ENCODE measurements around the gene RBM15. TPM values are rescaled to one million over a fixed set of nuclear protein-coding genes. Genes with fewer than 3 reads are reported as not detected.

Gene RBM15
- total and polyA plus RNA-seq, 2 of the 4 experiments (the other 2 are of a cell fraction), result 6.3 to 31.7 TPM

DNA sequence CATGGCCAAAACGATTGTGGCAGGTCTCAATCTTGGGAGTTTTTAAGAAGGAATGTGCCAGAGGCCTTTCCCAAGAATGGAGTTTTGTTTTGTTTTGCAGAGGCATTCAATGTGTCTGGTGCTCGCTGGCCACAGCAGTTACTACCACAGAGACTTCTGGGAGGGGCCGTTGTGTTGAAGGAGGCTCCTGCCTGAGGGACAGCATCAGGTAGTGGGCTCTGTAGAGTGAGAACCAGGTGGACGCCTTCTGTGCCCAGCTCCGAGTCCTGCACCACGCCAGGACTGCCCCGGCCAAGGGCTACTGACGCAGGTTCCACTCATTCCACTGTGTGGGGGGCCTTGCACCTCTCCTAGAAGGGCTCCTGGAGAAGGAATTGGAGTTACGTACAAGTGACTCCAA is 44.9 kb upstream of the RBM15 start:
- H3K56ac ChIP-seq (ENCODE audit: extremely low read depth, insufficient read depth, low read length), result no peak overlapping the region
- WGBS, 2 experiments (ENCODE audit: extremely low coverage in 2 of 2, insufficient read length in 1 of 2), result 83% methylated on average over 1 of the region's 9 CpGs; no CpG with 5 or more reads in 1 of the 2 experiments
- no TSS peak for BruUV-seq (replicated peaks)
- H2BK5ac ChIP-seq (ENCODE audit: low read depth, low read length, poor library complexity, severe bottlenecking), result no peak overlapping the region
- H3K18ac ChIP-seq (ENCODE audit: low read depth, low read length), result no peak overlapping the region
- peaks cover 28% of the 10 kb centered on the region for H3K27me3 ChIP-seq (ENCODE audit: control insufficient read depth, insufficient read depth, low read length)
- H3K27ac ChIP-seq (ENCODE audit: insufficient read depth, low read length), result no peak overlapping the region
- H3K4me2 ChIP-seq (ENCODE audit: low read depth, low read length), result no peak overlapping the region
- no peaks in the 10 kb centered on the region for H3K79me1 ChIP-seq (ENCODE audit: low read depth in 1 of 2, low read length in 2 of 2)
- no peak overlapping the region for H4K5ac ChIP-seq (ENCODE audit: low read depth, low read length)
- intact Hi-C loops (cut with micrococcal nuclease), result loop anchor here (5.0 kb wide), 1 partner anchor 47 kb away; no protein-coding TSS in a partner anchor
- H3K9me1 ChIP-seq (ENCODE audit: insufficient read depth, low read length), result no peaks in the 10 kb centered on the region
- in situ Hi-C loops (cut with MboI; ENCODE audit: low sequenced_read_pairs), result no loop called here
- no peak for TF ChIP-seq MXI1 (IDR thresholded peaks at IDR 0.05; ENCODE audit: borderline replicate concordance, low read depth, low read length)
- no peak for TF ChIP-seq FOS (IDR thresholded peaks at IDR 0.05; ENCODE audit: low read depth, low read length)
- TF ChIP-seq RAD21 (IDR thresholded peaks at IDR 0.05; ENCODE audit: low read length), result no peak
- no peak for TF ChIP-seq NFE2L2 (IDR thresholded peaks at IDR 0.05; ENCODE audit: low read depth, low read length)
- TF ChIP-seq MAFK (IDR thresholded peaks at IDR 0.05; ENCODE audit: low read depth, low read length), result no peak
- TF ChIP-seq BHLHE40 (IDR thresholded peaks at IDR 0.05; ENCODE audit: low read depth, low read length), result no peak
- TF ChIP-seq CEBPB (IDR thresholded peaks at IDR 0.05; ENCODE audit: low read depth, low read length), result no peak
- no peak for TF ChIP-seq POLR2A (IDR thresholded peaks at IDR 0.05; ENCODE audit: low read depth, low read length)
- TF ChIP-seq SMC3 (IDR thresholded peaks at IDR 0.05; ENCODE audit: low read depth, low read length), result no peak
- TF ChIP-seq, protein P1, sequence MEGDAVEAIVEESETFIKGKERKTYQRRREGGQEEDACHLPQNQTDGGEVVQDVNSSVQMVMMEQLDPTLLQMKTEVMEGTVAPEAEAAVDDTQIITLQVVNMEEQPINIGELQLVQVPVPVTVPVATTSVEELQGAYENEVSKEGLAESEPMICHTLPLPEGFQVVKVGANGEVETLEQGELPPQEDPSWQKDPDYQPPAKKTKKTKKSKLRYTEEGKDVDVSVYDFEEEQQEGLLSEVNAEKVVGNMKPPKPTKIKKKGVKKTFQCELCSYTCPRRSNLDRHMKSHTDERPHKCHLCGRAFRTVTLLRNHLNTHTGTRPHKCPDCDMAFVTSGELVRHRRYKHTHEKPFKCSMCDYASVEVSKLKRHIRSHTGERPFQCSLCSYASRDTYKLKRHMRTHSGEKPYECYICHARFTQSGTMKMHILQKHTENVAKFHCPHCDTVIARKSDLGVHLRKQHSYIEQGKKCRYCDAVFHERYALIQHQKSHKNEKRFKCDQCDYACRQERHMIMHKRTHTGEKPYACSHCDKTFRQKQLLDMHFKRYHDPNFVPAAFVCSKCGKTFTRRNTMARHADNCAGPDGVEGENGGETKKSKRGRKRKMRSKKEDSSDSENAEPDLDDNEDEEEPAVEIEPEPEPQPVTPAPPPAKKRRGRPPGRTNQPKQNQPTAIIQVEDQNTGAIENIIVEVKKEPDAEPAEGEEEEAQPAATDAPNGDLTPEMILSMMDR (conservative IDR thresholded peaks at IDR 0.05; ENCODE audit: low read depth, low read length), result no peak
- no peak for TF ChIP-seq RCOR1 (IDR thresholded peaks at IDR 0.05; ENCODE audit: insufficient replicate concordance, low read length)
- TF ChIP-seq MAZ (IDR thresholded peaks at IDR 0.05; ENCODE audit: borderline replicate concordance, low read depth, low read length), result no peak
- no peak for TF ChIP-seq CHD1 (IDR thresholded peaks at IDR 0.05; ENCODE audit: low read depth, low read length)
- TF ChIP-seq, protein P2, sequence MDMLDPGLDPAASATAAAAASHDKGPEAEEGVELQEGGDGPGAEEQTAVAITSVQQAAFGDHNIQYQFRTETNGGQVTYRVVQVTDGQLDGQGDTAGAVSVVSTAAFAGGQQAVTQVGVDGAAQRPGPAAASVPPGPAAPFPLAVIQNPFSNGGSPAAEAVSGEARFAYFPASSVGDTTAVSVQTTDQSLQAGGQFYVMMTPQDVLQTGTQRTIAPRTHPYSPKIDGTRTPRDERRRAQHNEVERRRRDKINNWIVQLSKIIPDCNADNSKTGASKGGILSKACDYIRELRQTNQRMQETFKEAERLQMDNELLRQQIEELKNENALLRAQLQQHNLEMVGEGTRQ (IDR thresholded peaks at IDR 0.05; ENCODE audit: low read depth, low read length), result no peak
- TF ChIP-seq, protein P3, sequence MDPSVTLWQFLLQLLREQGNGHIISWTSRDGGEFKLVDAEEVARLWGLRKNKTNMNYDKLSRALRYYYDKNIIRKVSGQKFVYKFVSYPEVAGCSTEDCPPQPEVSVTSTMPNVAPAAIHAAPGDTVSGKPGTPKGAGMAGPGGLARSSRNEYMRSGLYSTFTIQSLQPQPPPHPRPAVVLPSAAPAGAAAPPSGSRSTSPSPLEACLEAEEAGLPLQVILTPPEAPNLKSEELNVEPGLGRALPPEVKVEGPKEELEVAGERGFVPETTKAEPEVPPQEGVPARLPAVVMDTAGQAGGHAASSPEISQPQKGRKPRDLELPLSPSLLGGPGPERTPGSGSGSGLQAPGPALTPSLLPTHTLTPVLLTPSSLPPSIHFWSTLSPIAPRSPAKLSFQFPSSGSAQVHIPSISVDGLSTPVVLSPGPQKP (IDR thresholded peaks at IDR 0.05; ENCODE audit: borderline replicate concordance, low read depth, low read length), result no peak
- no peak overlapping the region for H3K9ac ChIP-seq (ENCODE audit: low read depth, low read length)
- H2AFZ ChIP-seq (replicated peaks; ENCODE audit: low read length, poor library complexity), result no peak overlapping the region
- dilution Hi-C loops (cut with HindIII; ENCODE audit: low sequenced_read_pairs, unreplicated experiment), result no loop called here
- no peak overlapping the region for H2BK120ac ChIP-seq (ENCODE audit: low read depth, low read length)
- no peak overlapping the region for H3K14ac ChIP-seq (replicated peaks; ENCODE audit: low read depth, low read length)
- no peak overlapping the region for H2BK20ac ChIP-seq (ENCODE audit: low read depth, low read length)
- H2AK9ac ChIP-seq (replicated peaks; ENCODE audit: low read depth, low read length, poor library complexity), result no peak overlapping the region
- ChIA-PET POLR2A (ENCODE audit: unreplicated experiment) (interaction anchor here (0.6 kb wide), 1 partner anchor 174 kb away, joined by 5 read pairs; no protein-coding TSS in a partner anchor), CTCF (no interaction called here)
- no peaks in the 10 kb centered on the region for H3K36me3 ChIP-seq (ENCODE audit: control insufficient read depth, insufficient read depth, low read length)
- H4K8ac ChIP-seq (ENCODE audit: low read depth in 2 of 2, low read length in 2 of 2), result no peak overlapping the region
- no peak overlapping the region for H2AK5ac ChIP-seq (ENCODE audit: low read depth, low read length)
- H4K91ac ChIP-seq (ENCODE audit: insufficient read depth, low read depth, low read length), result no peak overlapping the region
- no peaks in the 10 kb centered on the region; the same call in 1 of the 2 replicates for H3K4me1 ChIP-seq (ENCODE audit: control insufficient read depth, insufficient read depth, low read length)
- no peak overlapping the region for H3K23ac ChIP-seq (ENCODE audit: low read depth, low read length)
- no peaks in the 10 kb centered on the region for H3K9me3 ChIP-seq (ENCODE audit: control insufficient read depth, insufficient read depth, low read length)
- no peak for DNase-seq
- no peak overlapping the region for H3K4me3 ChIP-seq (ENCODE audit: insufficient read depth, low read depth, low read length)
- no peak for ATAC-seq (ENCODE audit: low read depth)
- no peak overlapping the region for H3K4ac ChIP-seq (ENCODE audit: low read depth, low read length)
- H2BK15ac ChIP-seq (ENCODE audit: low read depth, low read length), result no peak overlapping the region
- no peaks in the 10 kb centered on the region for H4K20me1 ChIP-seq (ENCODE audit: insufficient read depth, low read length)

Measured in IMR-90 (cell line).